GM10847 (cell line): ENCODE measurements around the gene SLC34A3.
A peak's percentile ranks its signal among the peaks of the same experiment; 100 is the strongest.

Source experiments
- POLR2A ChIP-seq: IDR thresholded peaks from 2 replicates; pipeline ENCODE4 v1.6.1; 2011; ENCODE audit not compliant: insufficient read length; ENCODE audit errors: extremely low read depth

The SLC34A3 gene

DNA sequence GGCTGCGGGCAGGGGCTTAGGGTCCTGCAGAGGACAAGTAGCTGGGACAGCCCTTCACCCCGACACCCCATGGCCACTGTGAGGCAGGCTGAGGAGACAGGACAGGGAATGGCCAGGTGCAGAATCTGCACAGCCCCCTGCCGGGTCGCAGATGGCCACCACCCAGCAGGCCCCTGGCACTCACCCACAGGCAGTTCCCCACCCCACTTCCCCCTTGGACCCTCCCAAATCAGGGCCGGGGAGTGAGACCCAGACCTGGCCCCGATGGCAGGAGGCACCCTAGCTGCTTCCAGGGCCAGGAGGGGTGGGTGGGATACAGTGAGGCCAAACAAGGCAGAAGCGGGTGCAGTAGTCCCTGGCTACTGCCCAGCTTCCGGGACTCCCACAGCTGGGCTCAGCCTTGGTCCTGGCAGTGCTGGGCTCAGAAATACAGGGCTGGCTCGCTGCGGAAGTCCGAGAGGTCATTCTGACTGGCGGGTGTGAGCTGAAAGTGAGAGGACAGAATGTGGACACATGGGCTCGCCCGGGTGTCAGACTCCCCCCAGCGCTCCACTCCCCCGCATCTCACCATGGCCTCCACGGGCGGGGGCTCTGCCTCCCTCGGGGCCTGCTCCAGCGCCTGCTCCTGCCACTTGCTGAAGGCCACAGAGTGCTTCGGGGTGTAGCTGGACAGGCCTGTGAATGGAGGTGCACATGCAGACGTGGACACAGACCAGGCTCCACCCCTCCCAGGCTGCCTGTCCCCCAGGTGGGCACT is 38.8 kb upstream of the SLC34A3 start:
- no peak for TF ChIP-seq POLR2A

DNA sequence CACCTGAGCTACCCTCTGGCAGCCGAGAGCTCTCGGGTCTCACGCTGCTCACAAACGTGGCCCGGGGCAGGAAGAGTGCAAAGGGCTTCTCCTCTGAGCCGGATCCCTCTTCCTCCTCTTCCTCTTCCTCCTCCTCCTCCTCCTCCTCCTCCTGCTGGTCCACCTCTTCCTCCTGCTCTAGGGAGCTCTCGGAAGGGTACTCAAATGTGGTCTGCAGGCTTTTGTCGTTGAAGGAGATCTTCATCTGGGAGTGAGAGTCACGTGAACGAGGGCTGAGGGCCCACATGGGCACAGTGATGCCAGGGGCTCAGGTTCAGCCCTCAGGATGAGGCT is 38.3 kb upstream of the SLC34A3 start:
- TF ChIP-seq POLR2A, result no peak

DNA sequence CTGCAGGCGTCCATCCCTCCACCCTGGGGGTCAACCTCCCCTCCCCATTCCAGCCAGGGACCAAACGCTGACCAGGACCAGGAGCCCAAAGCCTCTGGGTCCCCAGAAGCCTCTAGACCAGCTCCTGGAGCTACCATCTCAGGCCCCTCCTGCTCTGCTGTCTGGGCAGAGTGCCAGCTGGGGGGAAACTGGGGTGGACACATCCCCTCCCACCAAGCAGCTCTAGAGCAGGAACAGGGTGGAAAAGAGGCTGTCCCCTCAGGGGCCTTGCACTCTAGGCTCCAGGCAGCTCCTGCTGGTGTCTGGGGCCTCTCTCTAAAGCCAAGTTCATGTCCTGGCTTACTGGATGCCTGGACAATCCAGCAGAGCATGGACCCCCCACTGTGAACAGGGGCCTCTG is 37.8 kb upstream of the SLC34A3 start:
- no peak for TF ChIP-seq POLR2A

DNA sequence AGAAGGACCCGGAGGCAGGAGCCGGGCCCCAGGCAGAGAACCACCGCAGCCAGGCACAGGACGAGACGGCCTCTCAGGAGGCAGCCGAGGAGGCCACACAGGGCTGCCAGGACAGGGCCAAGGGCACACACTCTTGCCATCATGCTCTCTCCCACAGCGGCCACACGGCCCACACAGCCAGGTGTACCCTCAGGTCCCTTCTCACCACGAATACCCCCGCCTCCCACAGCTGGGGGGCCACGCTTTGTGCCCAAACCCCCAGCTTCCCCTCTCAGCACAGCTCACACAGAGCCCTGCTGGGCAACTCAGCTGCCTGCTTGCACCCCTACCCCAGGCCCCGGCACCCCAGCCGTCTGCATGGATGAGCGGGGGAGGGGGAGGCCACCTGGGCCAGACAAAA is 36.9 kb upstream of the SLC34A3 start:
- no peak for TF ChIP-seq POLR2A

DNA sequence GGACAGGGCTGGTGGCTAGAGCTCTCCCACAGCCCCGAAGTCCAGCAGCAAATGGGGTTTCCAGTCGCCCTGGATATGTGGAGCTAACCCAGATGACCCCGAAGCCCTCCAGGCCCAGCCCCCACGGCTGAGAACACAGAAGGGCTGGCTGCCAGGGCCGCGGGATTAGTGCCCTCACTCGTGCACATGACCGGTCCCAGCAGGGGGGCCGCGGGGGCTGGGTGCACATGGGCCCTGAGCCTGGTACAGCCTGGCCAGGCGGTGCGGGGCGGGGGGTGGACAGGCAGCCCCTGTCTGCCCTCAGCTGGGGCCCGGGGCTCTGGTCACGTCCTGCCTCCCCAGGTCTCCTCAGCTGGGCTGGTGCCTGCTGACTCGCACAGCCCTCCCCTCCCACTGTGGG is 36.3 kb upstream of the SLC34A3 start:
- TF ChIP-seq POLR2A, result no peak

DNA sequence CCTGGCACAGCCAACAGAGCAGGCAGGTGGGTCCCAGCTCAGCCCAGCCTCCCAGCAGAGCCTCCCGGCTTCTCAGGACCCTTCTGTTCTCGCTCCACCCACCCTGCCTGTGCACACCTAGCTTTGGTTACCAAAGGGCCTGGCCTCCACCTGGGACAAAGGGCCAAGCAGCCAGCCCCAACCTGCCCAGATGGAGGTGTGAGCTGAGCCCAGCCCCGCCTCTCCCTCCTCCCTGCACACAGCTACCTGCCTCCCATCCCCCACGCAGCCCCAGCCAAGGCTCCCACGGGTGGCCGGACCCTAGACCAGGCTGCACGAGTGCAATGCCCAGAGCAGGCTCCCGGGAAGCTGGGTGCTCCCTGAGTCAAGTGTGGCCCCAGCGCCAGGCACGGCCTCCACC is 35.8 kb upstream of the SLC34A3 start:
- TF ChIP-seq POLR2A, result no peak

DNA sequence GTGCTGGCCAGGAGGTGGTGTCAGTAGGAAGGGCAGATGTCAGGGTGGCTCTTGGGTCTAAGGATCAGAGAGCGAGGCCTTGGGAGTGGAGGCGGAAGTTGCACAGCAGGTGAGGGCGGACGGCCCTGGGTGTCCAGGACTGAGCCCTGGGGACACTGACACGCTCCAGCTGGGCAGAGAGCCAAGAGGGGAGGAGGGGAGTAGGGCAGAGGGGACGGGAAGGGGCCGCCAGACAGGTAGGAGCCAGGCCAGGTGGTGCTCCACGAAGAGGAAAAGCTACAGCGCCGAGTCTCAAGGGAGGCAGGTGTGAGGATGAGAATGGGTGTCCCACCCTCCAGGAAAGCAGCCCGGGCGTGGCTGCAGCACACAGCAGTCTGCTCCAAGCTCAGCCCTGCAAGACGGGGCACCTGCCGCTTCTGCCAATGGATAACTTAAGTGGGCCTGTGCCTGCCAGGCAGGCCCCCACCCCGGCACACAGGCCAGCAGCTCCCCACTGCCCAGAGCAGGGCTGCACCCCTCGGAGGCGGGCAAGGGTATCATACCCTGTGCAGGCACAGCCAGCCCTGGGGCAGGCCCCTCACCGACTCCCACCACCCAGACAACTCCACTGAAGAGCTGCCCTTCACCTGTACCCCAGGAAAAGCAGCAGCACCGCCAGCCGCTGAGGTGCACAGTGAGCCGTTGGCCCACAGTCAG is 35.0 kb upstream of the SLC34A3 start:
- TF ChIP-seq POLR2A, result no peak

DNA sequence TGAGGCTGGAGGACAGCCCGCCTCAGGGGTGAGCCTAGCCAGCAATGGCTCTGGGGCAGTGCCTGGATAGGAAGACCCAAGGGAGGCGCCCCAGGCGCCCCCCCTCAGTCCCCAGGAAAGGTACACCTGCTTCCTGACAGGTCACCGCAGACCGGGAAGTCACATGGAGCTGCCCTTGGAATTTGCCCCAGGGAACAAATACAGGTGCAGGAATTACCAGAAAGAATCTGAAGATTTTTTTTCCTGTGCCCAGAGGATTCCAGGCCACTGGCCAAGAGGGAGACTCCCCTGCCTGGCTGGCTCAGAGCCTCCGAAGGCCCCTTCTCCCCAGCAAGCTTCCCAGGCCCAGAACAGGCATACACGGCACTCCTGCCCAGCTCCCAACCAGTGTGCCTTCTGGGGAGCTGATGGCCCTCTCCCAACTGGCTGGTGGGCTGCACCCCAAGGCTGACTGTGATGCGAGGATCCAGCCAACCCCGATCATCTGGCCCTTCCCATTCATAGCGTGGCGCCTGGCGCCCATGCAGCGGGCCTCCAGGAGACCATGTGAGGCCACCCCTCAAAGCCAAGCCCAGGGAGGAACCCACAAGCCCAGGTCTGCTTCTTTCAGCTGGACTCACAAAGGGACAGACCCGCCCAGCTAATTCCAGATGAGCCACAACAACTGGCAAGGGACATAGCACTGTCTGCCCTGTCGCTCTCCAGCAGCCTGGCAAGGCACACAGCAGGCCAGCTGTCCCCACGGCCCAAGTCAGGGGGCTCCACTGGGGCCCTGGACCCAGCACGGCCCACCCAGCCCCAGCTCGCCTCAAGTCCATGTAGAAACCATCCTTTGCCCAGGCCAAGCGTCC is 32.4 kb upstream of the SLC34A3 start:
- TF ChIP-seq POLR2A, result no peak

DNA sequence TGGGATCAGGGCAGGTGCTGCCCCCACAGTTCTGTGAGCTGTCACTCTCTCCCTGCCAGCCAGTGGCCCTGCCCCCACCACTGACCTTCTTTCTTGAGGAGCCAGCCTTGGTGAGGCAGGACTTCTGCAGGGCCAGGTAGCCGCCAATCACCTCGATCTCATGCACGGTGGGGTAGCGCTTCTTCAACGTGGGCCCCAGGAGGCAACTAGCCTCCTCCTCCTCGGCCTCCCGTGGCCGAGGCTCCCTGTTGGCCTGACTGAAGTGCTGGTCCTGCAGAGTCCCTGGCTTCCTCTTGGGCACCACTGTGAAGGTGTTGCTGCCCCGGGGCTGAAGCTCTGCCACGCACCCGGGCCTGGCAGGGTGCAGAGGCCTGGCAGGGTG is 31.8 kb upstream of the SLC34A3 start:
- no peak for TF ChIP-seq POLR2A

DNA sequence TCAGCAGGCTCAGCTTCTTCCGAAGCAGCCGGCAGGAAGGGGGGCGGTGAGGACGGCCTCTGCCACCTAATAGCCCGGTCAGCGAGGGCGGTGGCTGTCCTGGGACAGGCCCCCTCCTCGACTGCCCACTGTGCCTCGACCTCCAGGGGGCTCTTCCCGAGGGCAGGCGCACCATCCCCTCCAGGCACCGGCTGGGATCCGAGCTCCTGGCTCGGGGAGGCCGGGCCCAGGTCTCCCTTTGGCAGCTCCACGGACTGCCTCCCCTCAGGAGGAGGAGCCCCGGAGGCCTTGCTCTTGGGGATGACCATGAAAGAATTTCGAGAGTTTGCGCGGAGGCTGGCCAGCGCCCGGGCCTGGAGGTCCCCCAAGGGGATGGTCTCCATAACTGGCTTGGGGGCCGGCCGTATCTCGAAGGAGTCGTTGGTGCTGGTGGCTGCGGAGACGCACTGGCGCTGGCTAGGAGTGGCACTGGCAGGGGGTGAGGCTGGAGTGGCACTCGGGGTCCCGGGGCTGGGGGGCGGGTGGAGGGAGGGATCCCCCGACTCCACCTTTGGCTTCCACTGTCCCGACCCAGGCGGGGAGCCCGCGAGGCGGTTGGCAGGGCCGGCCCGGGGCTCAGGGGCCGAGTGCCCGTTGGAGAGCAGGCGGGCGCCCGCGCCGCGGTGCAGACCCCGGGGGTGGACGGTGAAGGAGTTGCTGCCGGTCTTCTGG is 31.1 kb upstream of the SLC34A3 start:
- TF ChIP-seq POLR2A, result no peak

DNA sequence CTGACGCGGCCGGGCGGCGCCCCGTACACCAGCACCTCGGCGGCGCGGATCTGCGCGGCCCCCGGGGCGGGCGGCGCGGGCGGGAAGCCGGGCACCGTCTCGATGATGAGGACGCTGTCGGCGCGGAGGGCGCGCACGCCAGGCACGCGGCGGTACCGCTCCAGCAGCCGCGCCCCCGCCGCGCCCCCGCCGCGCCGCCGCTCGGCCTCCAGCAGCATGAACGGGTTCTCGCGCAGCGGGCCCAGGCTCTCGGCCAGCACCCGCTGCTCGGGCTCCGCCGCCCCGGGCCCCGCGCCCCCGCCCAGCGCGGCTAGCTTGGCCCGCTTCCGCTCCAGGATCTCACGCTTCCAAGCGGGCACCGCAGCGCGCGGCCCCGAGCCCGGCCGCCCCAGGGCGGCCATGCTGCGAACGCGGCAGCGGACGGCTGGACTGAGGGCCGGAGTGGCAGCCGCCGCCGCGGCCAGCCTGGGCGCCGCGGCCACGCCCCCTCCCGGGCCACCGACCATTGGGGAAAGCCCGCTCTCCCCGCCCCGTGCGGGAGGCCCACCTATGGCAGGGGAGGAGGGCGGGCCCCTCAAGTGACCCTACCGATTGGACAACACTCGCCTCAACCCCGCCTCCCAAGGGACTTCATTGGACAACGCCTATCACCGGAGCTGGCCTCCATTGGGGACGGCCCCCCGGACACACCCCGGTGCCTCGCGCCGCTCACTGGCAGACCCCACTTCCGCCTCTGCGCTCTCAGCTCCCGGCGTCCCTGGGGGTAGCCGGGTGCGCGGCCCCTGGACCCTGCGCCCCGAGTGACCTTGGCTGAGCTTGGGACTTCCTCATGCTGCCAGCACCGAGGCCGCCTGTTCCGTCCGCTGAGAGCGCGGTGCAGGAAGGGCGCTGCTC is 30.1 kb upstream of the SLC34A3 start, which contains the start of gene TPRN:
TPRN (minus strand) TSS at position 431 of the 894 bp plus-strand sequence; CDS start at position 401, 30 bp downstream.
- peak; percentile 90 for TF ChIP-seq POLR2A

DNA sequence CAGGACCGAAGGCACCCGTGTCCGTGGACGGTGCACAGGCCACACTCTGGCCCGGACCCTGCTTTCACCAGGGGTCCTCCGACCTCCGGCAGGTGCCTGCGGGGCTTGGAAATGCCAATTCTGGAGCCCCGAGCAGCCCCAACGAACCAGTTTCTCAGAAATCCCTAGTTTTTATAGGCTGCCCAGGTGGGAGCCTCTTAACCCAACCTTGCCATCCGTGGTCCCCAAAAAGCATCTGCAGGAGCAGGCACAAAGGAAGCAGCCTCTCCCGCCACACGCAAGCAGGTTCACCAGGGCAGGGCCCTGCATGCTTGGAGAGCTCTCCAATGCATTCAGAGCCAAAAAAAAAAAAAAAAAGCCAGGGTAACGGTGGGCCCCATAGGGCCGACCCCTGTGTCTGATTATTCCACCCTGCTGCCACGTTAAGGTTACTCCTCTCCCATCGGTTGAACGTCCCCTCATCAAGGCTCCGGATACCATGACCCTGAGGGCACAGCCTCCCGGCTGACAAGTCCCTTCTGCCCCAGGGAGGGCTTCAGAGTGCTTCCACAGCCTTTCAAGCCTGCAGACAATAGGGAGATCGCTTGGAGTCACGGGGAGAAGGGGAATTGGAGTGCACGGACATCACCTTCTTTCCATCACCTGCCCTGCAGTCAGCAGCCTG is 29.4 kb upstream of the SLC34A3 start:
- TF ChIP-seq POLR2A, result no peak

DNA sequence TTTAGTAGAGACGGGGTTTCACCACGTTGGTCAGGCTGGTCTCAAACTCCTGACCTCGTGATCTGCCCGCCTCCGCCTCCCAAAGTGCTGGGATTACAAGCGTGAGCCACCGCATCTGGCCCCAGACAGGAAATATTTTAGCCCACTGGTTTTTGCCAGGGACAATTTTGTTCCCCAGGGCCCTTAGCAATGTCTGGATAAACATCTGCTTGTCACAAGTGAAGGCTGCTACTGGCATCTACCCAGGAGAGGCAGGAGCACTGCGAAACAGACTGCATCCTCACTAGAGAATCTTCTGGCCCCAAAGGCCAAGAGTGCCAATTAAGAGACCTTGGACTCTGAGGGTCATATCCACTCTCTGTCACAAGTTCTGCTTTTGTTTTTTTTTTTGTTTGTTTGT is 27.7 kb upstream of the SLC34A3 start:
- TF ChIP-seq POLR2A, result no peak

DNA sequence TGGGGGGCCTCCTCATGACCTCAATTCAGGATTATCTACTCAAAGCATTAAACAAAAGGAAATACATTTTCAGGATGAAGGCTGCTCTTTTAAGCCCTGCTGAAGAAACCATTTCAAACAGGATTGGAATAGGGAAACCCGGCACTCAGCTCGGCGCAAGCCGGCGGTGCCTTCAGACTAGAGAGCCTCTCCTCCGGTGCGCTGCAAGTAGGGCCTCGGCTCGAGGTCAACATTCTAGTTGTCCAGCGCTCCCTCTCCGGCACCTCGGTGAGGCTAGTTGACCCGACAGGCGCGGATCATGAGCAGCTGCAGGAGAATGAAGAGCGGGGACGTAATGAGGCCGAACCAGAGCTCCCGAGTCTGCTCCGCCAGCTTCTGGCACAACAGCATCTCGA is 26.0 kb upstream of the SLC34A3 start:
- no peak for TF ChIP-seq POLR2A
